GM19324 (cell line): ENCODE data around the gene STBD1.
"Not testable (repeated sequence)": the region's sequence is repeated elsewhere in the genome, so short reads cannot be mapped to it uniquely, and the experiment has no call there.

Experiments
- ATAC-seq: cut with Tn5 transposase; IDR thresholded peaks from one replicate; pipeline ENCODE4 v1.9.1; 2021; ENCODE audit warnings: mild to moderate bottlenecking, moderate library complexity; ENCODE audit not compliant: unreplicated experiment, low FRiP score

STBD1 gene

DNA sequence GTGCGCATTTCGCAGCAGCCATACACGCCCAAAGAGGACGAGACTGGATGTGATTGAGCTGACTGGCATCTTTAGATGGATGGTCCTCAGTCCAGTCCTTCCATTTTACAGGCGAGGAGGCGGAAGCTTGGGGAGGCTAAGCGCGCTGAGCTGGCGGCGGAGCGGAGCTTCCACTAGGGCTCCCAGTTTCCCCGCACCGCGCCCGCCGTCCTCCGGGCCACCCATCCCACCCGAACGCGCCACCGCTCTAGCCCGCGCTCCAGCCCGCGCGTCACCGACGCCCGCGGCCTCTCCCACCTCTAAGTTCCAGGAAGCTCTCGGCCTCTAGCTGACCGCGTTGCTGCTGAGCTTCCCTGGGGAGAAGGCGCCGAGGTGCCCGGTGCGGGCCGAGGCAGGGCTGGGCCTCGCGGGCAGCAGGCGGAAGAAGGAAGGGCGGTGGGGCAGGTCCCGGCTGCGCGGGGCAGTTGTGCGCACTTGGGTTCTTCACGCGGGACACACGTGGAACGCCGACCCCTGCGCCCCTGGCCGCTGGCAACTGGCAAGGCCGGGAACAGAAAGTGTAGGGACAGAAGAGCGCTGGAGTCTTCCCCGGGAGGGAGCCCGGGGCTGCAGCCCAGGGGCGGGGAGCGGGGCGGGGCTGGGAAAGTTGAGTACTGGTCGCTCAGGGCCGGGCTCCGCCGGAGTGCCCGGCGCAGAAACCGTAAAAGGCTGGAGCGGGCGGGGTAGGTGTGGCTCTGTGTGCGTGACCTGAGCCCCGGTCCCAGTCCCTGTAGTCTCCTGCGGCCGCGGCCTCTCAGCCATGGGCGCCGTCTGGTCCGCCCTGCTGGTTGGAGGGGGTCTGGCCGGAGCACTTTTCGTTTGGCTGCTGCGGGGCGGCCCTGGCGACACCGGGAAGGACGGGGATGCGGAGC is at the start of gene STBD1:
Gene STBD1 (plus strand): TSS at position 763 of the 911 bp plus-strand sequence. CDS start 37 bp downstream, at position 800.
- ATAC-seq = no peak

DNA sequence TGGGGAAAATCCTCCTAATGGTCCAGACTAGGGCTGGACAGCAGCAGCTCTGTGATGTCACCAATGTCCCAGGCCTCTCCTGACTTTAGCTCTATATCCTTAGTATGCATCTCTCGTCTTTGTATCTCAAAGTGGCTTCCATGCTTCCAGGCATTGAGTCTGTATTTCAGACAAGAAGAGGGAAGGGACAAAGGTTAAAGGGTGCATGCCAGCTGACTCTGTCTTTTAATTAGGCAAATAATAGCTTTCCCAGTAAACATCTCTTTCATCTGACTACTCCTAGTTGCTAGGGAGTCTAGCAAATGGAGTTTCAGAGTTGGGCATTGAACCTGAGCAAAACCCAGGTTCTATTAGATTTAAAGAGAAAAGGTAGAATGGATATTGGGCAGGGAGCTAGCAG is 49.6 kb upstream of the STBD1 start:
- ATAC-seq = no peak

DNA sequence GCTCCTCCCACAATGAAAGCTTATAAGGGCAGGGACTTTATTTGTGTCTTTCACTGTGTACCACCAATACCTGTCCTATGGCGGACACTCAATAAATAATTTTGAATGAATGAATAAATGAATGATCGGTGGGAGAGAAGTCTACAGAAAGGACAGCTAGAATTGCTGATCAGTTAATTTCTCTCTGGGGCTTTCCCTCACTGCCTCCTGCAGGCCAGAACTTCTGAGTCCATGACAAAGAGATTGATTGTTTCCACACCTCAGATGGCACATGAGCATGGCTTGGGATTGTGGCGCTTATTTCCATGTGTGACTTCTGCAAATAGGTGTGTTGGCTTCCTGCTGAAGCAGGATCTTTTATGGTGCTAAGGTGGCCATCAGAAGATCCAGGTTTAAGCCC is 48.7 kb upstream of the STBD1 start:
- ATAC-seq = no peak

DNA sequence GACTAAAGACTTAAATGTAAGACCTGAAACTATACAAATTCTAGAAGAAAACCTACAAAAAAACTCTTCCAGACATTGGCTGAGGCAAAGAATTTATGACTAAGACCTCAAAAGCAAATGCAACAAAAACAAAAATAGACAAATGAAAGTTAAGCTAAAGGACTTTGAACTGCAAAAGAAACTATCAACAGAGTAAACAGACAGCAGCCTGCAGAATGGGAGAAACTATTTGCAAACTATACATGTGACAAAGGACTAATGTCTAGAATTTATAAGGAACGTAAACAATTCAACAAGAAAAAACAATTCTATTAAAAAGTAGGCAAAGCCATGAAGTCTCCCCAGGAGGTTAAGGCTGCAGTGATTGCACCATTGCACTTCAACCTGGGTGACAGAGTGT is 46.0 kb upstream of the STBD1 start:
- ATAC-seq = no peak

DNA sequence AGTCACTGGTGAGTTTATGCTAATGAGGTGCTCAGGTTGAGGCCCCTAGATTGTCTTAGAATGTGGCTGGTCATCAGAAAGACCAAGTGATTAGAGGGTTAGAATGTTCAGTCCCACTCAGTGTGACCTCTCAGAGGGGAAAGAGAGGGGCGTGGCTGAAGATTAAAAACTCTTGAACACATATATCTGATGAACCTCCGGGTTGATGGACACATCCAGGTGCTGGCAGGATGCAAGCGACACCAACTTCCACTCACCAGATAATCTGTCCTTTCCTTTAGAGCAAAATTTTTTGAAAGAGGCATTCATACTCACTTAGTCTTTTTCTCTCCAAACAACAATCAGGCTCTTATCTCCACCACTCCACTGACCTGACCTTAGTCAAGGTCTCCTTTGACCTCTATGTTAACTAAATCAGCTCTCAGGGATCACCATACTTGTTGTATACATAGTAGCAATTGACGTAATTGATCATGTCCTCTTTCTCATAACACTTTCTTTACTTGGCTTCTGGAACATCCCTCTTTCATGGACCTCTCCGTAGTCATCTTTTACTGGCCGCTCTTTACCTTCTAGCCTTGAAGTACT is 40.8 kb upstream of the STBD1 start:
- no peak for ATAC-seq

DNA sequence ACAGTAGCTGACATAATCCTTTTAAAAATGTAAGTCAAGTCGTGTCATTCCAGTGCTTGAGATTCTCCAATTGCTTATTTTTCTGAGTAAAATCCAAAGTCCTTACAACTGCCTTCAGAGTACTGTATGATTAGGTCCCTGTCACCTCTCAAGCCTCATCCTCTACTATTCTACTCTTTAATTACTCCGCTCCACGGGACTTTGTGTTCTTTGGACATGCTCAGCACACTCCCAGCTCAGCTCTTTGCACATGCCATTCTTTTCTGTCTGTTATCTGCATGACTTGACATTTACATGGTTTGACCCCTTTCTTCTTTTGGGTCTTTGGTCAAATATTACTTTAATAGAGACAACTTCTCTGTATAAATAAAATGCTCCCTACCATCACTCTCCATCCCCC is 39.9 kb upstream of the STBD1 start:
- ATAC-seq = no peak

- ATAC-seq = no peak
Observed at GRCh38 chr4:76267811-76268210, 38.7 kb upstream of the STBD1 start.

DNA sequence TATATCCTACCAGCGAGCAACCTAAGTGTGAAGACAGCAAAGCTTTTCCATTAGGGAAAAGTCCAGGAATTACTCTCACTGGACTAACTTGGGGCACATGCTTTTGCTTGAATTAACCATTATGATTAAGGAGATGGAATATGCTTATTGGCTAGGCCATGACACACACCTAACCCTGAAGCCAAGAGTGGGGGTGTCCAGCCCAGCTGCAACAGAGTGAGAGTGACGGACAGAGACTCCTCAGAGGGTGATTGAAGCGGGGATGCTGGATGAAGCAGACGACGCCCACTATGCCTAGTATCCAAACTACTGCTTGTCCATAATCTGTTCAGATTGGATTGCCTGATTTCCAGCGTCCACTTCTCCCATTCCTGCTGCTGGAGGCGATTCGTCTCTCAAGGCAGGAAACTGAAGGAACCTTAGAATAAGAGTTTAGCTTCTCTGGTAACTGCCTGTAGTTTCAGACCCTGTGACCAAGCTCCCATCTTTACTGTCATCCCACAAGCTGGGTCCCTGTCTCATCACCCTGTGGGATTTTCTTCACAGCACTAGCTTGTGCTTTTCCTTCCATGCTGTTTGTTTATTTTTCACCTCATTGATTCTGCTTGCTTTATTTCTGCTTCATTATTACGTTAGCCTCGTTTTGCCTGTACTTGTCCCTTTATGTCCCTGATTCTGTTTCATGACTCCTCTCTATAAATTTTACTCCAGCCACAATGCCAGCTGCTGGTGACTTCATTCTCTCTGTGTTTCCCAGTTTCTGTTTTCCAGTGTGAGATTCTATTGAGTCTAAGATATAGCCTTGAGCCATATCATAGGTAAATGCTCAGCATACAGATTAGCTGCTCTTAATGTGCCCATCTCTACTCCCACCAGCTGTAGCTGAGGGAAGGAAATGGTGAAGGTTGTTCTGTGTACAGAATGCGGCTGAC is 36.0 kb upstream of the STBD1 start:
- no peak for ATAC-seq

- no peak for ATAC-seq
Observed at GRCh38 chr4:76271248-76271647, 35.3 kb upstream of the STBD1 start.

DNA sequence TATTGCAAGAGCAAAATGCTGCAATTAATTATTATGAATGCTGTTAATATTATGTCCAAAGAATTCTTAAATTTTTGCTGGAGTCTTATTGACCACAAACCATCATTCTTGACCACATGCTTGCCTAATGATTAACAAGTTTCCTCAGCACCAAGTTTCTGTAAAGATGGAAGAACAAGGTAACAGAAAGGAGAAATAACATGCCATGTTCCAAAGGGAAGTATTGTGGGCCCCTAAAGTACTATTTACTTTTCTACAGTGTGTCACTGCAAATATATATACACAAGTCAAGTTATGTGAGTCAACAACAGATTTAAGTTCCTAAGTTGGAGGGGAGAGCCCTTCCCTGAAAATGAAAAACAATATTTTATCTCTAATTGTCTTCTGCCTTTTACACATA is 34.5 kb upstream of the STBD1 start:
- ATAC-seq = no peak

- ATAC-seq = no peak
Observed at GRCh38 chr4:76272582-76272981, 34.0 kb upstream of the STBD1 start.

DNA sequence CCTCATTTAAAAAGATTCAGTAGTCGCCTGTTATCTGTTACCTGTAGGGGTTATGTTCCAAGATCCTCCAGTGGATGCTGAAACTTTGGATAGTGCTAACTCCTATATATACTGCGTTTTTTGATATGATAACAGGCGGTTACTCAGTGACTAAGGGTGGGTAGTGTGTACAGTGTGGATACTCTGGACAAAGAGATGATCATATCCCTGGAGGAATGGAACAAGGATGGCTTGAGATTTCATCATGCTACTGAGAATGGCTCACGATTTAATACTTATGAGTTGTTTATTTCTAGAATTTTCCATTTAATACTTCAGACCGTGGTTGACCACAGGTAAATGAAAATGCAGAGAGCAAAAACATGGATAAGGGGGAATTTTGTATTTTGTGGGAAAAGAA is 33.5 kb upstream of the STBD1 start:
- ATAC-seq = no peak

DNA sequence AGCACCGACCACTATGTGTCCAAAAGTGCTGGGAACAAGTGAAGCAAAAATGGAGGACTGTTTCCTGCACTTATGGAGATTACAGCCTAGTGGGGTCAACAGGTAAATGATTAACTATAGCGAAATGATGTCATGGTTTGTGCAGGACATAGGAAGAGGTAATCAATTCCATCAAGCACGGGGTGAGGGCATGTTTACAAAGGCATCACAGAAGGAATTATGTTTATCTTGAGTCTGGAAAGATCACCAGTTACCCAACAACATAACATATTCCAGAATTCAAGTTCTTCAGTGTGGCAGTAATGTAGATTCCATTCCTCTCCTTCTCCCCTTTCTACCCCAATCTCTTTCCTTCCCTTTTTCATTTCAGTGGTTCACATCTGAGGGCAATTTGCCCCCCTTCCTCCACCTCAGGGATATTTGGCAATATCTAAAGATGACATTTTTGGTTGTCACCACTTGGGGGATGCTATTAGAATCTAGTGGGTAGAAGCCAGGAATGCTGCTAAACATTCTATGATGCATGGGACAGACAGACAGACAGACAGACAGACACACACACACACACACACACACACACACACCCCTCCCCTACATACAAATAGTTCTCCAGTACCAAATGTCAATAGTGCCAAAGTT is 30.9 kb upstream of the STBD1 start:
- ATAC-seq = no peak

DNA sequence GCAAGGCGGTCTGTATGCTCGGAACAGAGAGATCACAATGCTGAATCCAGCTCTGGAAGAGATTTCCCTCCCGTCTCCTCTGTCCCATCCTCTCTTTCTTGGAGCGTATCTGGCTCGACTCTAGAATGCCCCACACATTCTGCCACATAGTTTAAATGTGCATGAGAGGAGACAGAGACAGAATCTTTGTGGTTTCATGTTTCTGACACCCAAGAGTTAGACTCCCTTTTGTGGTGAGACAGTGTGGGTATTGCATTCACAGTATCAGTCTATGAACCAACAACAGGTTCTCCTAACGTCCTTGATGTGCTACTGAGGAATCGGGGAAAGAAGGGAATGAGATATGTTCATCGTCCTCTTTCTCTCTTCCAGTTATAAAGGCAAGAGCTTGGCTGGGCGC is 29.7 kb upstream of the STBD1 start:
- no peak for ATAC-seq

DNA sequence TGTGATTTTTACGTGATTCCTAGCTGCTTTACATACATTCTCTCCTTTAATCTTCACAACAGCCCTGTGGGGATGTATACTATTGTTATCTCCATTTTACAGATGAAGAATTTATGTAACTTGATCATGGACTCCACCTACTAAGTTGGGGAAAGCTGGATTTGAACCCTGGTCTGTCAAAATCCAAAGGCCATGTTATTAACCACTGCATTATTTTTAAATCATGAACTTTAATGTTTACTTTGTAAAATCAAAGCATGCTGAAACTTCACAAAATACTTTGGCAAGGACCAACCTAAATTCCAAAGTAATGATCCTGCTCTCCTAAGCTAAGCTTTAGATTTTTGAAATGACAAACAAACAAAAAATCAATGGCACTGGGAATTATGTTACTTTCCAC is 28.9 kb upstream of the STBD1 start:
- no peak for ATAC-seq

- ATAC-seq = no peak
Observed at GRCh38 chr4:76278583-76278982, 27.9 kb upstream of the STBD1 start.

DNA sequence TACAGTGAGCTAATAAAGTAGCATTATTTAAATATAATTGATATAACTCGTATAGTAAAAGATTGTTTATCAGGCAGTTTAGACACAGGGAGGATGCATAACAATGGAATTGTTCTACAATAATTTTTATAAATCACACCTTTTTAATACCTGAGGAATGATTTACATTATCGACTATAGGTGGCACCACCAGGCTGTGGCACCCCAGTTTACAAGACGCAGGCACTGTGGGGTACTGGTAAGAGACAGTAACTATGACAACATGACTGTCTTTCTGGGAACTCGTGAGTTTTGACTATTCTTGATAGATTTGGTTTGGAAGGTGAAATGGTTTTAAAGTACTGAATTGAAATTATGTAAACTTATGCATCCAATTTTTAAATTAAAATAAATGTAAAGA is 27.1 kb upstream of the STBD1 start:
- ATAC-seq = no peak

- ATAC-seq = no peak
Observed at GRCh38 chr4:76280488-76281441, 25.8 kb upstream of the STBD1 start.

GRCh38 chr4:76281594-76281993 is 24.9 kb upstream of the STBD1 start:
- not testable (repeated sequence) for ATAC-seq
